Measurements from ENCODE around the gene OSBP2. TPM values are rescaled to one million over a fixed set of nuclear protein-coding genes. Genes with fewer than 3 reads are reported as not detected.

Gene OSBP2
- total and polyA plus RNA-seq, 12 donors: 0.84 to 20.1 (median 13.2) TPM

- Histone ChIP-seq H3K27ac (no peak overlapping the region), H3K36me3 (peaks cover 0 to 6% (median 0%) of the 10 kb centered on the region in 9 donors), H3K4me1 (no peaks in the 10 kb centered on the region), H3K4me3 (no peak overlapping the region), H3K27me3 (no peaks in the 10 kb centered on the region), H3K9me3 (peaks cover 0 to 12% (median 5%) of the 10 kb centered on the region in 11 donors)
- intact Hi-C loops (cut with DNase I): no loop called here
- WGBS, 2 donors: 68 to 77% methylated on average over 2 of the region's 2 CpGs
- TF ChIP-seq CTCF (IDR thresholded peaks at IDR 0.05): no peak
- no peak for DNase-seq
- ATAC-seq: no peak
These were observed 215.7 kb downstream of the OSBP2 start for GRCh38 chr22:30910358-30910757.

GRCh38 chr22:30918761-30919160, 224.1 kb downstream of the OSBP2 start:
- intact Hi-C loops (cut with DNase I): loop anchor here in 2 of 10 donors (2.0 kb wide), 1 partner anchor 154 kb away; no protein-coding TSS in a partner anchor
- ATAC-seq (no peak), DNase-seq (no peak)
- H3K27ac ChIP-seq: no peak overlapping the region
- H3K4me1 ChIP-seq: peaks cover 0 to 20% (median 11%) of the 10 kb centered on the region in 9 donors
- no peaks in the 10 kb centered on the region for H3K27me3 ChIP-seq
- no peak overlapping the region for H3K4me3 ChIP-seq
- no peak for TF ChIP-seq CTCF (IDR thresholded peaks at IDR 0.05)
- H3K9me3 ChIP-seq: peaks cover 0 to 23% (median 13%) of the 10 kb centered on the region in 11 donors
- WGBS, 2 donors: 91 to 95% methylated on average over 7 of the region's 7 CpGs
- H3K36me3 ChIP-seq: no peaks in the 10 kb centered on the region

- Histone ChIP-seq H3K4me3 (no peak overlapping the region), H3K36me3 (peaks cover 0 to 10% (median 0%) of the 10 kb centered on the region in 9 donors), H3K27ac (no peak overlapping the region), H3K27me3 (no peaks in the 10 kb centered on the region), H3K4me1 (peaks cover 0 to 20% (median 11%) of the 10 kb centered on the region in 9 donors), H3K9me3 (peaks cover 0 to 15% (median 12%) of the 10 kb centered on the region in 11 donors)
- DNase-seq (no peak), ATAC-seq (no peak)
- intact Hi-C loops (cut with DNase I): loop anchor here (1.0 to 10.0 kb wide), 9 partner anchors 155 to 286 kb away; partner anchors contain the start of gene SLC35E4 (in 6 of the 10)
- 77 to 84% methylated on average over 7 of the region's 7 CpGs for WGBS, 2 donors
- no peak for TF ChIP-seq CTCF (IDR thresholded peaks at IDR 0.05)
These were observed 225.3 kb downstream of the OSBP2 start for GRCh38 chr22:30919973-30920372.

GRCh38 chr22:30920407-30920806, 225.7 kb downstream of the OSBP2 start:
- peaks cover 0 to 14% (median 0%) of the 10 kb centered on the region in 9 donors for H3K36me3 ChIP-seq
- intact Hi-C loops (cut with DNase I): loop anchor here (1.0 to 10.0 kb wide), 8 partner anchors 156 to 286 kb away; partner anchors contain the start of gene SLC35E4 (in 6 of the 10)
- peaks cover 0 to 11% (median 8%) of the 10 kb centered on the region in 11 donors for H3K9me3 ChIP-seq
- peak overlapping the region in 1 of 10 donors; percentile 19 for H3K4me3 ChIP-seq
- TF ChIP-seq CTCF (IDR thresholded peaks at IDR 0.05): peak; percentile 85 to 96 (median 92)
- H3K27me3 ChIP-seq: no peaks in the 10 kb centered on the region
- WGBS, 2 donors: 2 to 3% methylated on average over 9 of the region's 9 CpGs
- ATAC-seq: peak in 6 of 8 donors; percentile 42 to 81 (median 64)
- peaks cover 0 to 20% (median 11%) of the 10 kb centered on the region in 9 donors for H3K4me1 ChIP-seq
- DNase-seq: peak; percentile 76 to 84
- no peak overlapping the region for H3K27ac ChIP-seq
